ENCODE data around the gene PDGFC.
"Not testable (repeated sequence)": the region's sequence is repeated elsewhere in the genome, so short reads cannot be mapped to it uniquely, and the experiment has no call there.

Gene PDGFC

GRCh38 chr4:156898373-156899117 is 73.1 kb downstream of the PDGFC start:
- no peak for DNase-seq (ENCODE audit: low read depth)

GRCh38 chr4:156896527-156896926 is 75.1 kb downstream of the PDGFC start:
- no peak for DNase-seq (ENCODE audit: low read depth)

- no peak for DNase-seq (ENCODE audit: low read depth)
Measured at GRCh38 chr4:156894234-156894633, 77.4 kb downstream of the PDGFC start.

GRCh38 chr4:156892805-156893204 is 78.8 kb downstream of the PDGFC start:
- peak; percentile 9 for DNase-seq (ENCODE audit: low read depth)

GRCh38 chr4:156889616-156890594 is 81.7 kb downstream of the PDGFC start:
- DNase-seq (ENCODE audit: low read depth), result no peak

- no peak for DNase-seq (ENCODE audit: low read depth)
Measured at GRCh38 chr4:156888762-156889161, 82.8 kb downstream of the PDGFC start.

GRCh38 chr4:156886481-156886880 is 85.1 kb downstream of the PDGFC start:
- DNase-seq (ENCODE audit: low read depth), result no peak

- DNase-seq (ENCODE audit: low read depth), result no peak
Measured at GRCh38 chr4:156885374-156885773, 86.2 kb downstream of the PDGFC start.

GRCh38 chr4:156884183-156884582 is 87.4 kb downstream of the PDGFC start:
- no peak for DNase-seq (ENCODE audit: low read depth)

GRCh38 chr4:156875704-156876103 is 95.9 kb downstream of the PDGFC start:
- no peak for DNase-seq (ENCODE audit: low read depth)

GRCh38 chr4:156875055-156875454 is 96.5 kb downstream of the PDGFC start:
- DNase-seq (ENCODE audit: low read depth), result no peak

- no peak for DNase-seq (ENCODE audit: low read depth)
Measured at GRCh38 chr4:156873799-156874198, 97.8 kb downstream of the PDGFC start.

GRCh38 chr4:156870861-156871260 is 100.7 kb downstream of the PDGFC start:
- DNase-seq (ENCODE audit: low read depth), result no peak

- DNase-seq (ENCODE audit: low read depth), result no peak
Measured at GRCh38 chr4:156870131-156870530, 101.5 kb downstream of the PDGFC start.

- not testable (repeated sequence) for DNase-seq (ENCODE audit: low read depth)
Measured at GRCh38 chr4:156866088-156866487, 105.5 kb downstream of the PDGFC start.

GRCh38 chr4:156865451-156865850 is 106.1 kb downstream of the PDGFC start:
- DNase-seq (ENCODE audit: low read depth), result no peak

- no peak for DNase-seq (ENCODE audit: low read depth)
Measured at GRCh38 chr4:156858071-156858470, 113.5 kb downstream of the PDGFC start.

- no peak for DNase-seq (ENCODE audit: low read depth)
Measured at GRCh38 chr4:156838761-156839160, 132.8 kb downstream of the PDGFC start.

GRCh38 chr4:156837625-156838345 is 133.8 kb downstream of the PDGFC start:
- DNase-seq (ENCODE audit: low read depth), result no peak

- DNase-seq (ENCODE audit: low read depth), result no peak
Measured at GRCh38 chr4:156832886-156833285, 138.7 kb downstream of the PDGFC start.

GRCh38 chr4:156830351-156830750 is 141.2 kb downstream of the PDGFC start:
- DNase-seq (ENCODE audit: low read depth), result no peak

GRCh38 chr4:156829201-156829873 is 142.3 kb downstream of the PDGFC start:
- DNase-seq (ENCODE audit: low read depth), result no peak

All from CMK (cell line).